HG02759 (cell line): ENCODE data around the gene SGCB.

ENCODE experiments used
- ATAC-seq: cut with Tn5 transposase; IDR thresholded peaks from one replicate; pipeline ENCODE4 v1.9.1; 2021; ENCODE audit warnings: mild to moderate bottlenecking, moderate library complexity; ENCODE audit not compliant: unreplicated experiment

Gene SGCB

DNA sequence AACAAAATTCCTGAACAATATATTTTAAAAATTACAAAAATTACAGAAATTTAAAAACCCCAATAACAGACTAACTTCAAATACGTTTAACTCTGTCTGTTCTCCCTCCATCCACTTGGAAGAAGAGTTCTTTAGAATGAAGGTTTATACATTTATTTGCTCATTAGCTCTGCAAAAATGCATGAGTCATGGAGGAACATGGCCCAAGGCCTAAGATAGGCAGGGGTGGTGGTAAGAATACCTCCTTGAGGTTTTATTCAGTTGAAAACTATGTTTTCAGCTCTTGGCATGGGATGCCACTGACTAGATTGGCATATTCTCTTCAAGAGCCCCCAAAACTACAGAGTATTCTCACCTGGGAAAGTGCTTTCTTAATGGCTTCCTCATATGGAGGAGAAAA is 9.1 kb downstream of the SGCB start:
- no peak for ATAC-seq

DNA sequence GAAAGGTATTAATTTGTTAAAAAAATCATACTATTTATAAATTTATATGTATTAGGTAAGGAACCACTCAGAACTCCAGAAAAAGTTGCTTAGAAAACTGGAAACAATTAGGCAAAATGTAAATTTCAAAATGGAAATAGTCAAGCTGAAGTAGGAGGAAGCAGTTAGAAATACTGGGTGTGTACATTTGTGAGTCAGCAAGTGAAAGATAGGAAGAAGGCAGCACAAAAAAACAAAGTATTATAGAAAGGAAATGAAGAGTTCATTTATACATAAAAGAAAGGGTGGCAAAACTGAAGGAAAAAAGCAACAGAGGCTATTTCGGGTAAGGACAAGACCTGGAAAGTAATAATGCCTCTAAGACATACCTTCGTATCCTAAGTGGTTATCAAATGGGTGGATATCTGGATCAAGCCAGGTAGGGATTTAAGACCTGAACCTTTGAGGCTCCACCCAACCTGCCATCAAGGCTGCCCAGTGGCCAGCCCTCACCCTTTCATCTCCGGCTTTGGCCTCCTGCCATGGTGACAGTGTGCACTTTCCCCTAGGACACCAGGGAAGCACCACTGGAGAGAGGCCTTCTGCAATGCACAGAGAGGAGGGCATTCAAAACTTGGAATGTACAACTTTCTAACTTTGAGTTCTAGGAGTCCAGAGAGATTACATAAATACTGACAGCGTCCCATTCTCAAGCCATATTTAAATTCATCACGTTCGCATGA is 18.0 kb downstream of the SGCB start, which contains the start of gene LRRC66:
Gene LRRC66, minus strand, starts transcription at position 428 of the 722 bp plus-strand sequence. CDS start 2,750 bp downstream, outside the sequence.
- no peak for ATAC-seq

DNA sequence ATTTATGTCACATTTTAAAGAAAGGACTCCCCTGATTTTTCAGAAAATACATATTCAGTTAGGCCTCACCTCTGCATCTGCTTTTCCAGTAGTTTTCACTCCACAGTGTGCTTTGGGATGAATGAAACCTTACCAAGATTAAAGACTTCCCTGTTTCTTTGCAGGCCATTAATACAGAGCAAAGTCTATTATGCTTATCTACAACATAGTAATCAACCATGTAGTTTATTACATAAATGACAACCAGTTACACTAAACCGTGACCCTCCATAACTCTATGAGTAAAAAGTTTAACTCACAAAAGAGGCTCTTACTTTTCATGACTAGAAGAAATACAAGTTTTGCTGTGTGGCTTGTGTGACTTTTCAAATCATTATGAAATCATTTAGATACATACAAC is 20.3 kb downstream of the SGCB start:
- ATAC-seq = no peak

DNA sequence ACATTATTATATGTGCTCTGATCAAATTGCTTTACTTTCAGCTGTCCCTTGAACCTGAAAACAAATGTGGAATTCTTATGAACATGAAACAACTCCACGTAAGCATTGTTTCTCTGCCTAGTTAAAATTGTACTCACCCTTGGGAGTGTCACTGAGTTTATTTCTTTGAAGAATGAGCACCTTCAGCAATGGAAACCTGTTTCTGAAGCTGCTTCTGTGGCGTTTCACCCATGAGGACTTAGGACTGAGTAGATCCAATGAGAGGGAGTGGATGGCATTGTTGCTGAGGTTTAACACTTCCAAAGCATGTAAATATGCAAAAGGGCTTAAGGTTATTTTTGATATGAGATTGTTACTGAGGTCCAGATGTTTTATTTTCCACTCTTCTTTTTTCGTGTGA is 21.1 kb downstream of the SGCB start:
- no peak for ATAC-seq

DNA sequence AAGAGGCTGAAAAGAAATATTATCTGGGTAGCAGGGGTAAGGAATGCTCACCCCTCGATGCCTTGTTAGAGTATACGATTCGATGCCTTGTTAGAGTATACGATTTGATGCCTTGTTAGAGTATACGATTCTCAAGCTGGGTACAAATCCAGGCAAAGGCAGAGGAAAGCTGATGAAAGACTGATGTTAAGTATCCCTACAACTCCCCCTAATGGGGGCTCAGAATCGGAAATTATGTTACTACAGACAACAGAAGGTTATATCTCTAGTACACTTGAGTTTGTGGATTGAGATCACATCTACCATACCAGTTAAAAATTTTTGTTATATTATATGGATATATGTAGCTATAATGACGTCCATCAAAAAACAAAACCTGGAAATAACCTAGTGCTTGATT is 22.7 kb downstream of the SGCB start:
- no peak for ATAC-seq

DNA sequence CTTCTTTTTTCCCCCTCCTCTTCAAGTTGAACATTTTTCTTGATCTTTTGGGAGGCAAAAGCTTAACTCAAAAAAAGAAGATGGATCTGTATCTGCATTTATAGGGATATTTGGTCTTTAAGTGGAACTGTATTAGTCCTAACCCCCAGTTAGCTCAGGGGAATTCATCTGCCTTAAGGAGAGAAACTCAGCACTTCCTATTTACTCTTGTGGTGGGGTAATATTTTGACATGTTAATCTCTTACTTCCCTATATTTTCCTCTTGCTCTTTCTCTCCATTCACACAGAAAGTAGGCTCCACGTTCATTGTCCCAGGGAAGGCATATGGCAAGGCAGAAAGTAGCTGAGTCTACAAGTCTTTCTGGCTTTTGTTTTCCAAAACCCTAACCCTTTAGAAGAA is 23.2 kb downstream of the SGCB start:
- ATAC-seq = no peak

DNA sequence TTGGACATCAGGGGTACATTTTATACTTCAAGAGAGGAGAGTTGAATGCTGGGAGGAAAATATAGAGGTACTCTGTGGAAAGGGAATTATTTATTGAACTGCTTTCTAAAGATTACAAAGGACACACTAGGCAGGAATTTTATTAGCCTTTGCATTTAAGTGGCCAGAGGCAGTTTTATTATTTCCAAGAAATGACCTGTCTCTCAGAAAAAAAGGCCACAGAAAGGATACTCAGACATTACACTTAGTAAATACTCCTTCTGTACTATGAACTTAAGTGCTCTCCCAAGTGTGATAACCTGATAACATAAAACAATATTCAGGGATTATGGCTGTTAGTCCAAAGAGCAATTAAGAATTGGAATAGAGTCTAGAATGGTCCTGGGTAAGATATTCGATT is 25.4 kb downstream of the SGCB start:
- ATAC-seq = no peak

DNA sequence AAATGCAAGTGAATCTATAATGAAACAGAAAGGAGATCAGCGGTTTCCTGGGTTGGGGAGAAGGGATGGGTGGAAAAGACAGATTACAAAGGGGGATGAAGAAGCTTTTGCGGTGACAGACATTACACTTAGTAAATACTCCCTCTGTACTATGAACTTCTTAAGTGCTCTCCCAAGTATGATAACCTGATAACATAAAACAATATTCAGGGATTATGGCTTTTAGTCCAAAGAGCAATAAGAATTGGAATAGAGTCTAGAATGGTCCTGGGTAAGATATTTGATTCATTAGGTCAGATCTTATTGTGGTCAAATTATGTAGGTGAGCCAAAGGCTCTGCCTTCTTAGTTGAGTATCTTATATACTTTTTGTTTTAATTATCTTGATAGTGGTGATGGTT is 27.1 kb downstream of the SGCB start:
- no peak for ATAC-seq

DNA sequence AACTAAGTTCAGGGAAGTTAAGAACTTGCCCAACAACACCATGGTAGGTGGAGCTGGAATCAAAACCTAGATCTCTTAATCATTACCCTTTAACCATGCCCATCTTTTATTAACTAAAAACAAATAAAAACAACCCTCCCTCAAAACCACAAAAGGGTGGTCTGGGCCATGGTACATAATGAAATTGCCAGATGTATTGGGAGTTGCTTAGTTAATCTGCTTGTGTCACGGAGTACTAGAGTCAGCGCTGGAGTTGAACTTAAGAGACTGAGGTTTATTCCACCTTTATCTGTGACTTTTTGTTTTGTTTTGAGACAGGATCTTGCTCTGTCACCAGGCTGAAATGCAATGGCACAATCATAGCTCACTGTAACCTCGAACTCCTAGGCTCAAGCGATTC is 31.2 kb downstream of the SGCB start:
- no peak for ATAC-seq

DNA sequence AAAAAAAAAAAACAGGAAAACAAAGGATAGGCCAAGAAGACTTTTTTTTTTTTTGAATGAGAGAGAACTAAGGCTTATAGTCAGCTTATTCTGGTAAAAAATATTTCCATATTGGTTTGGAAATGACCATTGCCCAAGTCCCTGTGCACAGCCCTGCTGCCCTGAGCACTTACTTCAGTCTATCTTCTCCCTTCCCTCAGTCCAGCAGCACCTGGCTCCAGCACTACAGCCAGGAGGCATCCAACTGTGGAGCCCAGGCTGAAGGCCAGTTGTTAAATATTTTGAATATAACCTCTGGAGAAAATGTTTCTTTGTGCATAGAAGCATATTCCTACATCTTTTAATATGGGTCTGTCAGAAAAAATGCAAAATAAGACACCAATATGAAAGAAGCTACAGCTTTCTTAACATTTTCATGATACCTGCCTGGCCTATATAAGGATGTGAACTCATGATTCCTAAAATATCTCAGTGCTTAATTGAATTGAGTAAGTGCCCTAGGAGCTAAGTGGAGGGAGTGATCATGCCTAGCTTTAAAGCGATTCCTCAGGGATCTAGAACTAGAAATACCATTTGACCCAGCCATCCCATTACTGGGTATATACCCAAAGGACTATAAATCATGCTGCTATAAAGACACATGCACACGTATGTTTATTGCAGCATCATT is 32.4 kb downstream of the SGCB start:
- ATAC-seq = no peak

DNA sequence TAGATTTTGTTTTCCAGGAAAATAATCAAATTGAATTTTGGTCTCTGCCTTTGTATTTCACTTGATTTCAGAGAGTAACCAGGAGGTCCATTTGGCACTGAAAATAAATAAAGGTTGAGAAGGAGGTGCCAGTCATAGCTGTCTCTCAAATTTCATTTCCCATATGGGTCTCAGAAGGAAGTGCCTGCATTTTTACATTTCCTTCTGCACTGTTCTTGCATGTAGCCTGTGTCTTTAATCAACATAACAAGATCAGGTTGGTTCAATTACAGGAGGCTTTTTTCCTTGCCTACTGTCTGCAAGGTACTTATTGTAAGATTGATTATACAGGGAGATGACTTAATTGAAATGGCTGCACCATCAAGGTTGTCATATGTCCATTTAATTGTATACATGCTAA is 33.7 kb downstream of the SGCB start:
- ATAC-seq = no peak

DNA sequence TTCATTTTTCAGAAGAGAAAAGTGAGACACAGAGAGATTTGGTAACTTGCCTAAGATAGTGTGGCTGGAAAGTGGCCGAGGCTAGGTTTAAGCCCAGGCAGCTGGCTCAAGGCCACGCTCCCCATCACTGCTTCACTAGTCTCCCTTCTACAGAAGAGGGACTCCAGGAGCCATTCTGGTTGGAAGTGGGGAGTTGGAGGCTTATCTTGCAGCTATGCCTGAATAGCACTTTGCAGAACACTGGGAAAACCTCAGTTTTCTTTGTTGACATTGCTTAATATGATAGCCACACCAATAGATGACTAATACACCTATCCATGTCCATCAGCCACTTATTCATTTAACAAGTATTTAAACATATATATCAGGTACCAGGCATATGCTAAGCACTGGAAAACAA is 36.5 kb downstream of the SGCB start:
- no peak for ATAC-seq

DNA sequence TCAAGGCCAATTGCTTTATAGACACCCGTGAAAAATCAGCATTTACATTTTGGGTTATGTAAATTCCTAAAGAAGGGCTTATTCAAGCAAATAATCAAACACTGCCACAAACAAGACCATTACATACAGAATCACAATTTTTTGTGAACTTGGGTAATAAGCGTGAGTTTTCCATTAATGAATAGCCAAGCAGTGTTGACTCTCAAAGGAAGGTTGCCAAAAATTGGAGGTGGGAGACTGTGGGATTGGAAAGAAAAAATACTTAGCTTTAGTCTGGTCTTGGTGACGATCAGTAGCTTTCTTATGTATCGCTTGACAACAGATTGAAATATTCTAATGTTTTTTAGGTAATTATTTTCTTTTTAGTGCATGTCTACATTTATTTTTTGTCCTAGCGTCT is 38.8 kb downstream of the SGCB start:
- no peak for ATAC-seq

DNA sequence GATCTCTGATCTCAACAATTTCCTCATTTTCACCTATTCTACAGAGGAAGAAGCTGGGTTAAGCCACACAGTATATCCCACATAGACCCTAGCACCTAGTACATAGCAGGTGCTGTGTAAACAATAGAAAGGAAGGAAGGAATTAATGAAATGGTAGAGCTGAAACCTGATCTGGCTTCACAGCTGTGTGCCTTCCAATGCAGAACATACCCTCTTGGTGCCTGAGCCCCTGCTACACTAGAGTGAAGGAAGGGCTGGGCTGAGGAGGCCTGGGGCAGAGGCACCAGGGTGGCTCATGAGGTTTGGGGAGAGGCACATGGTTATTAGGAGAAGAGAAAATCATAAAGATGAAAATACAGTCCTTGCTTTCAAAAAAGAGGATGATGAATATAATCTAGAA is 39.3 kb downstream of the SGCB start:
- no peak for ATAC-seq

DNA sequence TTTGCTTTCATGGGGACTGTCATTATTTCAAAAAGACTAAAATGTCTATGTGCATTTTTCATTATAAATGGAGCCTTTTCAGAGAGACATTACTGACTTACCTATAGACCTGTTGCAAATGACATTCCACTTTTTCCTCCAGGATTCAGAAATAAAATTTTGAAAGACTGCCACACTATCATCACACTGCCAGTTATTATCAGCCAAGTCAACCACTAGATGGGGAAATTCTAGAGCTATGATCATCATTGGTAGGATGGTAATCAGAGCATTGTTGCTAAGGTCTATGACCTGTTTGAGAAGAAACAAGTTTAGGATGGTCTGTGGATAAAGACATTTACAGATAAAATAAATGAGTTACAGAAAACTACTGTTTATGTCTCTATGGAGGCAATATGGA is 40.5 kb downstream of the SGCB start:
- no peak for ATAC-seq

DNA sequence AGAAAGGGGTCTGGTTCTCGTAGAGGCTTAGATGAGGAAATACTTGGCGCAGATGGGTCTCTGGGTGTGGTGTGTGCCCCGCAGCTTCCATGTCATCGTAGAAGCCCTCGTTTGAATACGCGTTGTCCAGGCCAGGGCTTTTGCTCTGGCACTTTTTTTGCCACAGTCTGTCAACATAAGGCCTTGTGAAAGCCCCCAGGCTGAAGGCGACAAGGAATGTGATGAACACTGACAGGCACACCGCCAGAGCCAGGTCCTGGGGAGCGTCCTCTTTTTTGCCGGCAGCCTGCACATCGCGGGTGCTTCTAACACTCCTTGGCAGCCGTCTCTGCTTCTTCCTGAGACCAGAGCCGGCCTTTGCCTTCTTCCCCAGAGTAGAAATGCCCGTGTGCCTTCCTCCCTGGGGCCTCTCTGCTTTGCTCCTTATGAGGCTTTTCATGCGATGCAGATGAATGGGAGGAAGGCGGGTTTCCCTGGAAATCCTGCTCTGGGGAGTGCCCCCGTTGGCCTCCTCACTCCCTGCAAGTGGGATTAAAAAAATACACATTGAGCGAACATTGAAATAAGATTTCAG is 42.4 kb downstream of the SGCB start:
- ATAC-seq = no peak
